ENCODE measurements around the gene ENTPD7.

- TF ChIP-seq CTCF (IDR thresholded peaks at IDR 0.05; ENCODE audit: poor library complexity) (no peak), EZH2 (IDR thresholded peaks at IDR 0.05; ENCODE audit: borderline replicate concordance) (no peak)
Measured at GRCh38 chr10:99633832-99634231, 25.5 kb upstream of the ENTPD7 start.

Data from hepatocyte (in vitro differentiated cells).